GM12872 (cell line): ENCODE data around the gene CNOT1.

ENCODE experiments used
- CTCF ChIP-seq: IDR thresholded peaks from 3 replicates; pipeline ENCODE4 v1.5.1; 2011; ENCODE audit warnings: low read depth, mild to moderate bottlenecking, low read length, moderate library complexity; ENCODE audit not compliant: insufficient read depth

Gene CNOT1

GRCh38 chr16:58614860-58615259 lies 14.8 kb downstream of the CNOT1 start:
- no peak for TF ChIP-seq CTCF

GRCh38 chr16:58614212-58614611 lies 15.4 kb downstream of the CNOT1 start:
- TF ChIP-seq CTCF: no peak

- TF ChIP-seq CTCF: no peak
These were observed 21.0 kb downstream of the CNOT1 start for GRCh38 chr16:58608601-58609136.

- TF ChIP-seq CTCF: no peak
These were observed 24.1 kb downstream of the CNOT1 start for GRCh38 chr16:58605562-58605961.

- no peak for TF ChIP-seq CTCF
These were observed 38.5 kb downstream of the CNOT1 start for GRCh38 chr16:58591083-58591482.

GRCh38 chr16:58589326-58589905 lies 40.2 kb downstream of the CNOT1 start:
- no peak for TF ChIP-seq CTCF

GRCh38 chr16:58588406-58588805 lies 41.2 kb downstream of the CNOT1 start:
- TF ChIP-seq CTCF: no peak
